ENCODE results near the gene ITGAL.

DNA sequence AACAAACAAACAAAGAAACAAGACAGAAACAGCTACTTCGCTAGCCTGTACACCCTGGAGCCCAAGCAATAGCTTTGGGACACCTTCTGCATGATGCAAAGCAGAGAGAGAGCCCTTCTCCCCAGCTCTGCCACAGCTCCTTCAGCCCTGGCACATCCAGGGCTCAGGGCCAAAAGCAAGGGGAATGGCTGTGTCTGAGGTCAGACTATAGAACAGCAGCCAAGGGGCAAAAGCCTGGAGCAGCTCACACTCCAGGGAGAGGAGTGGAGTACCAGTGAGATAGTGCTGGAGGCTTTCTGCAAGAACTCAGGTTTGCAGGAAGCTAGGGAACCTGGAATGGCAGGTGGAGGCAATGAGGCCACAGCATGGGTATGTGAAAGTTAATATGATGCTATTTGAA is 15.3 kb upstream of the ITGAL start:
- TF ChIP-seq, protein P1, sequence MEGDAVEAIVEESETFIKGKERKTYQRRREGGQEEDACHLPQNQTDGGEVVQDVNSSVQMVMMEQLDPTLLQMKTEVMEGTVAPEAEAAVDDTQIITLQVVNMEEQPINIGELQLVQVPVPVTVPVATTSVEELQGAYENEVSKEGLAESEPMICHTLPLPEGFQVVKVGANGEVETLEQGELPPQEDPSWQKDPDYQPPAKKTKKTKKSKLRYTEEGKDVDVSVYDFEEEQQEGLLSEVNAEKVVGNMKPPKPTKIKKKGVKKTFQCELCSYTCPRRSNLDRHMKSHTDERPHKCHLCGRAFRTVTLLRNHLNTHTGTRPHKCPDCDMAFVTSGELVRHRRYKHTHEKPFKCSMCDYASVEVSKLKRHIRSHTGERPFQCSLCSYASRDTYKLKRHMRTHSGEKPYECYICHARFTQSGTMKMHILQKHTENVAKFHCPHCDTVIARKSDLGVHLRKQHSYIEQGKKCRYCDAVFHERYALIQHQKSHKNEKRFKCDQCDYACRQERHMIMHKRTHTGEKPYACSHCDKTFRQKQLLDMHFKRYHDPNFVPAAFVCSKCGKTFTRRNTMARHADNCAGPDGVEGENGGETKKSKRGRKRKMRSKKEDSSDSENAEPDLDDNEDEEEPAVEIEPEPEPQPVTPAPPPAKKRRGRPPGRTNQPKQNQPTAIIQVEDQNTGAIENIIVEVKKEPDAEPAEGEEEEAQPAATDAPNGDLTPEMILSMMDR (IDR thresholded peaks at IDR 0.05; ENCODE audit: low read depth, low read length, missing input control), result no peak
- no peak for TF ChIP-seq MAX (IDR thresholded peaks at IDR 0.05)
- TF ChIP-seq, protein P2, sequence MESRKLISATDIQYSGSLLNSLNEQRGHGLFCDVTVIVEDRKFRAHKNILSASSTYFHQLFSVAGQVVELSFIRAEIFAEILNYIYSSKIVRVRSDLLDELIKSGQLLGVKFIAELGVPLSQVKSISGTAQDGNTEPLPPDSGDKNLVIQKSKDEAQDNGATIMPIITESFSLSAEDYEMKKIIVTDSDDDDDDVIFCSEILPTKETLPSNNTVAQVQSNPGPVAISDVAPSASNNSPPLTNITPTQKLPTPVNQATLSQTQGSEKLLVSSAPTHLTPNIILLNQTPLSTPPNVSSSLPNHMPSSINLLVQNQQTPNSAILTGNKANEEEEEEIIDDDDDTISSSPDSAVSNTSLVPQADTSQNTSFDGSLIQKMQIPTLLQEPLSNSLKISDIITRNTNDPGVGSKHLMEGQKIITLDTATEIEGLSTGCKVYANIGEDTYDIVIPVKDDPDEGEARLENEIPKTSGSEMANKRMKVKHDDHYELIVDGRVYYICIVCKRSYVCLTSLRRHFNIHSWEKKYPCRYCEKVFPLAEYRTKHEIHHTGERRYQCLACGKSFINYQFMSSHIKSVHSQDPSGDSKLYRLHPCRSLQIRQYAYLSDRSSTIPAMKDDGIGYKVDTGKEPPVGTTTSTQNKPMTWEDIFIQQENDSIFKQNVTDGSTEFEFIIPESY (IDR thresholded peaks at IDR 0.05), result no peak
- no peak for TF ChIP-seq RAD21 (IDR thresholded peaks at IDR 0.05)
- TF ChIP-seq GABPA (IDR thresholded peaks at IDR 0.05 in 1 of 2, conservative IDR thresholded peaks at IDR 0.05 in 1 of 2), result no peak
- no peak for TF ChIP-seq TAF1 (conservative IDR thresholded peaks at IDR 0.05)
